GM18870 (cell line): ENCODE measurements around the gene IARS2.
"Not testable (repeated sequence)": the region's sequence is repeated elsewhere in the genome, so short reads cannot be mapped to it uniquely, and the experiment has no call there.

ENCODE experiments used
- ATAC-seq: cut with Tn5 transposase; IDR thresholded peaks from one replicate; pipeline ENCODE4 v1.9.1; 2021; ENCODE audit warnings: moderate library complexity; ENCODE audit not compliant: unreplicated experiment

Gene IARS2

DNA sequence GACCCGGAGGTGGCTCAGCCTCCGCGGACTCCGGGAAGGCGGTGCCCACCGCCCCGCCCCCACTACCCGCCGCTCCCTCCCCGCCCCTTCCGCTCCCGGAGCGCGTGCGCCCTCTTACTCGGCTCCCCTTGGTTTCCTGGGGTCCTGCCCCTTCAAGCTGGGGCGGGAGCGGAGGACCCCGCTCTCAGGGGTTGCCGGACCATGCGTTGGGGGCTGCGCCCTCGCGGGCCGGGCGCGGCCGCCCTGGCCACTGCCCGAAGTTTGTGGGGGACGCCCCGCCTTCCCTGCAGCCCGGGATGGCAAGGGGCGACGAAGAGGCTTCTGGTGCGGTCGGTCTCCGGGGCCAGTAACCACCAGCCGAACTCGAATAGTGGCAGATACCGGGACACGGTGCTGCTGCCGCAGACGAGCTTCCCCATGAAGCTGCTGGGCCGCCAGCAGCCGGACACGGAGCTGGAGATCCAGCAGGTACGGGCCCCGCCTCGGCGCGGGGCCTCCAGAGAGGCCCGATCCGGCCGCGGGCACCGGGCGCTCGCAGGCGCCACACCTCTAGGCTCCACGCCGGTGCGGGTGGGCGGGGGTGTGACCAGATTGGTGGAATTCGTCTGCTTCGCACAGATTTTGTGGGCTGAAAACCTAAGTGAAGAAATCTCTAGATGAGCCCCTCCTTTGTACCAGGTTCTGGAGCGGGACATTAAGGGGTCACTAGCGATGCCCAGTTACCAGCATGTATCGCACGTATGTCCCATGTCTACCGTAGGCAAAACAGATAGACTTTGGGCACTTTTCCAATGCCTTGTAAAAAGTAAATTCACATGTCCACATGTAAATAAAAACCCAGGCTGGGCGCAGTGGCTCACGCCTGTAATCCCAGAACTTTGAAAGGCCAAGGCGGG, at the start of gene IARS2:
TSS of gene IARS2 (plus strand) at position 117 of the 896 bp plus-strand sequence. CDS start at position 202, 85 bp downstream.
- peak; percentile 30 for ATAC-seq

- ATAC-seq, result no peak
Observed at GRCh38 chr1:220044678-220045355, 49.1 kb upstream of the IARS2 start.

- no peak for ATAC-seq
Observed at GRCh38 chr1:220045356-220046051, 48.4 kb upstream of the IARS2 start.

DNA sequence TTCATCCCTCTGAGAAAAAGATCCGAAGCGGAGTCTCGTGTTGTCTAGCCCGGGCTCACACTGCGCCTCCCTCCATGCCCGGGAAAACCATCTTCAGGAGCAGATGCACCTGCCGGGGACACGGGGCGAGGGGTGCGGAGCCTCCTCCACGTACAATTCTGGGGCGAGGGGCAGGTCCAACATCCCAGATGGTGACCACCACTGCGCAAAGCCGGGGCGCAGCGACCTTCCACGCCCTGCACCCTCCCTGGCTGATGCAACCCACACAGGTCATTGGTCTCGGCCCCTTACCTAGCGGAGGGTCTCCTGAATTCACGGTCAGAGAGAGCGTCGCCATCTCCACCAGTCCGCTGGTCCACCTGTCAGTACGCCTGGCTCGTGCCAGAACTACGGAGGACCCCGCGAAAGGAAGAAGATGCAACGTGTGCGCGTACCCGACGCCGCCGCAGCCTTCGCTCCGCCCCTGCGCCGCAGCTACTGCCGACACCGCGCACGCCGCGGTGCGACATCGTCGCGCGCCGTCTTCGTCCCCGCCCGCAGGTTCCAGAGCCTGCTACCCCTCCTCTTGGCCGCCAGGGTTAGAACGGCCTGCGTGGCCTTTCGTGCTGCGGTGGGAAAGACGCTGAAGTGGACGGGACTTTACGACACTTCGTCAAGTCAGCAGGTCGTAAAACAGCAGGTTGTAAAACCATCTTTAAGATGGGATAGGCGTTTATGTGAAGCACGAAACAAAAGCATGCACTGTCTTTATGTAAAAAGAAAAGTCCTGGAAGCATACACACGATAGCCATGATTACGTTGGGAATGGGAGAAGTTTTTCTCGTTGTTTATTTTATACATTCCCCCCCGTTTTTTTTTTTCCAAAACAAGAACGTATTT, 47.6 kb upstream of the IARS2 start, which contains the start of gene EPRS1:
TSS of gene EPRS1 (minus strand) at position 454 of the 879 bp plus-strand sequence. CDS start at position 337, 117 bp downstream.
- peak; percentile 97 for ATAC-seq

GRCh38 chr1:220056374-220056773, 37.6 kb upstream of the IARS2 start:
- ATAC-seq, result no peak

DNA sequence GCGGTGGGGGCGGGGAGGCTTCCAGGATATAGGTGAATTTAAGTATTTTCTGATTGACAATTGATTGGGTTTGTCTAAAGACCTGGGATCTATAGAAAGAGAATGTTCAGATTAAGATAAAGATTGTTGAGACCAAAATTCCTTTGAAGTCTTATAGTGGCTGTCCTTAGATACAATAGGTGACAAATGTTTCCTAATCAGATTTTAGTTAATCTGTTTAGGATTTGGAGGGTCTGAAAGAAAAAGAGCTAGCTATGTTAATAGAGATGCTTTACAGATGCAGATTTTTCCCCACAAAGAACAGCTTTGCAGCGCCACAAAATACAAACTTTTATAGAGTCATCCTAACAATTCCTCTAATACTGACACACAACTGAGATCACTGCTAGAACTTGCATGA, 33.1 kb upstream of the IARS2 start:
- ATAC-seq, result no peak

DNA sequence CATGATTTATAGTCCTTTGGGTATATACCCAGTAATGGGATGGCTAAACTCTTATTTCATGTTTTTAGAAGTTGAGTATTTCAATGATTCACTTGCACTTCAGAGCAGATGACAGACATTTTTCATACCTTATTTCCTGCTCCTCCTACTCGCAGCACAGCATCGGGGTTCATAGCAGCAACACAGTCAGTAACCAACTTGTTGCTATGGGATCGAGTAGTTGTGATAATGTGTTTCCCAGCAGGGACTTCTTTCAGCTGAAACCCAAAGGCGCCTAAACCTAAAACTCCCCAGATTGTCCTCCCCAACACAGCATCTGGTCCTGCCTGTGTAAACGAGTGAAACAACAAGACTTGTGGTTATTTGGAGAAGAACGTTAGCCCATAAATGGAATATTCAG, 31.3 kb upstream of the IARS2 start:
- ATAC-seq, result no peak

GRCh38 chr1:220067269-220068204, 26.4 kb upstream of the IARS2 start:
- ATAC-seq, result no peak

- no peak for ATAC-seq
Observed at GRCh38 chr1:220076861-220077762, 16.8 kb upstream of the IARS2 start.

GRCh38 chr1:220077887-220078286, 16.0 kb upstream of the IARS2 start:
- ATAC-seq, result no peak

DNA sequence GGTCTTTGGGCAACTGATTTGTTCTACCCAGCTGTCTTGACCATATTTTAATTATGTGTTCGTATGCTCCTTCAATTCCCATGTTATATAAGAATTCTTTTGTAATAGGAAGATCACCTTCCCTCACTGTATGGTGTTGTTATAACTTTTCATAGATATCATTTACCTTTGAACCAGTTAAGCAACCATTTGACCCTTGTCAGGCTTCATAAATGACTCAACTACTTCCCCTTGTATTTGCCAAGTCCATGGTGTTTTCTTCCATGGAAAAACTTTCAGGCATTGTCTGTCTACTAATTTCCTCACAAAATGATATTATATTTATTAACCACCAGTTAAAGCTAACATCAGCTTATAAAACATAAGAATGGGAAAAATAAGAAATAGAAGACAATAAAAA, 9.5 kb upstream of the IARS2 start:
- ATAC-seq, result no peak

DNA sequence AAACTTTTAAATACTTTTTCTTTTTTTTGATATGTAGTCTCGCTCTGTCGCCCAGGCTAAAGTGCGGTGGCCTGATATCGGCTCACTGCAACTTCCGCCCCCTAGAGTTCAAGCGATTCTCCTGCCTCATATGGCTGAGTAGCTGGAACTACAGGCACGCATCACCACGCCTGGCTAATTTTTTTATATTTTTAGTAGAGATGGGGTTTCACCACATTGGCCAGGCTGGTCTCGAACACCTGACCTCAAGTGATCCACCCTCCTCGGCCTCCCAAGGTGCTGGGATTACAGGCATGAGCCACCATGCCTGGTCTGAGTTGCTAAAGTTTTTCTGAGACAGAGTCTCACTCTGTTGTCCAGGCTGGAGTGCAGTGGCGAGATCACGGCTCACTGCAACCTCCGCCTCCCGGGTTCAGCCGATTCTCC, 7.7 kb upstream of the IARS2 start:
- ATAC-seq, result peak; percentile 51

GRCh38 chr1:220089650-220090556, 4.0 kb upstream of the IARS2 start, which contains the start of gene BPNT1:
BPNT1 (minus strand) TSS chr1:220089788; CDS start chr1:220079846, 9,942 bp downstream.
- peak; percentile 62 for ATAC-seq

GRCh38 chr1:220092694-220093093, 1.2 kb upstream of the IARS2 start:
- no peak for ATAC-seq

GRCh38 chr1:220093361-220094015, 444 bp upstream of the IARS2 start:
- peak; percentile 5 for ATAC-seq

GRCh38 chr1:220099826-220100225, 5.9 kb downstream of the IARS2 start:
- ATAC-seq, result no peak

GRCh38 chr1:220110473-220110872, 16.5 kb downstream of the IARS2 start:
- ATAC-seq, result not testable (repeated sequence)
